PC-3 (cell line): ENCODE results near the gene DHX35. TPM values are rescaled to one million over a fixed set of nuclear protein-coding genes. Genes with fewer than 3 reads are reported as not detected.

ENCODE experiments used
- ATAC-seq: fragments of 200-7000 bp; cut with Tn5 transposase; 2 replicates; pipeline ENCODE4 v1.9.1; 2020; ENCODE audit warnings: mild to moderate bottlenecking, moderate library complexity
- BruUV-seq: library from RNA; stranded (reverse); fragments of 400-500 nt; replicated peaks from 2 replicates; lab custom pipeline; 2021; lab: Mats Ljungman, UMichigan
- CTCF ChIA-PET: fragments of 300-600 bp; sonication (Branson Sonifier 250); formaldehyde crosslinking; loops from one replicate; lab custom pipeline; 2022; ENCODE audit warnings: antibody characterized with exemption; lab: Charles Lee
- POLR2A ChIA-PET: fragments of 300-600 bp; sonication (Branson Sonifier 250); formaldehyde crosslinking; loops from one replicate; lab custom pipeline; 2022; ENCODE audit warnings: antibody characterized with exemption; ENCODE audit not compliant: unreplicated experiment; lab: Charles Lee
- DNase-seq: peaks from one replicate; pipeline ENCODE4 v3.0.0-alpha.2; 2015
- H2AFZ ChIP-seq: fragments of 300-600 bp; sonication (generic); 2 replicates; pipeline ENCODE4 v1.6.0; 2016; ENCODE audit warnings: antibody characterized with exemption, low read length
- H3F3A ChIP-seq: fragments of 300-600 bp; sonication (generic); one replicate; pipeline ENCODE4 v1.6.0; 2017; ENCODE audit warnings: antibody characterized with exemption, low read length, control low read depth, mild to moderate bottlenecking; ENCODE audit not compliant: unreplicated experiment
- H3K27ac ChIP-seq: fragments of 300-600 bp; sonication (generic); 2 replicates; pipeline ENCODE4 v1.5.1; 2016; ENCODE audit warnings: mild to moderate bottlenecking, low read length
- H3K27me3 ChIP-seq: fragments of 300-600 bp; sonication (generic); 2 replicates; pipeline ENCODE4 v1.6.1; 2016; ENCODE audit warnings: low read length, mixed read lengths
- H3K36me3 ChIP-seq: fragments of 300-600 bp; sonication (generic); 2 replicates; pipeline ENCODE4 v1.6.1; 2016; ENCODE audit warnings: low read depth, mixed run types, low read length, mixed read lengths
- H3K4me1 ChIP-seq: fragments of 300-600 bp; sonication (generic); 2 replicates; pipeline ENCODE4 v1.5.1; 2016; ENCODE audit warnings: low read length; ENCODE audit not compliant: insufficient read depth
- H3K4me2 ChIP-seq: fragments of 300-600 bp; sonication (generic); 2 replicates; pipeline ENCODE4 v1.6.0; 2016; ENCODE audit warnings: low read length
- H3K4me3 ChIP-seq: fragments of 300-600 bp; sonication (generic); 2 replicates; pipeline ENCODE4 v1.5.1; 2016; ENCODE audit warnings: mild to moderate bottlenecking, low read length, mixed read lengths
- H3K79me2 ChIP-seq: fragments of 300-600 bp; sonication (generic); 2 replicates; pipeline ENCODE4 v1.6.1; 2017; ENCODE audit warnings: low read length, mixed read lengths
- H3K9ac ChIP-seq: fragments of 300-600 bp; sonication (generic); 2 replicates; pipeline ENCODE4 v1.6.0; 2016; ENCODE audit warnings: mild to moderate bottlenecking, low read length
- H3K9me2 ChIP-seq: fragments of 300-600 bp; sonication (generic); replicated peaks from 2 replicates; pipeline ENCODE4 v1.6.1; 2016; ENCODE audit warnings: mixed run types, low read length, mixed read lengths
- H3K9me3 ChIP-seq: fragments of 300-600 bp; sonication (generic); 2 replicates; pipeline ENCODE4 v1.6.1; 2016; ENCODE audit warnings: low read length, mixed read lengths
- H4K20me1 ChIP-seq: fragments of 300-600 bp; sonication (generic); 2 replicates; pipeline ENCODE4 v1.6.1; 2016; ENCODE audit warnings: low read length, mixed read lengths
- EZH2 ChIP-seq: fragments of 300-600 bp; sonication (generic); IDR thresholded peaks from one replicate; pipeline ENCODE4 v1.6.1; 2017; ENCODE audit warnings: antibody characterized with exemption, mild to moderate bottlenecking, low read length; ENCODE audit not compliant: unreplicated experiment
- EZH2phosphoT487 ChIP-seq: fragments of 300-600 bp; sonication (generic); IDR thresholded peaks from 2 replicates; pipeline ENCODE4 v1.6.1; 2018; ENCODE audit warnings: mild to moderate bottlenecking, antibody characterized with exemption, low read length, borderline replicate concordance
- intact Hi-C: fragments of 100-400 bp; cut with micrococcal nuclease; formaldehyde crosslinking; loops from 2 replicates; pipeline ENCODE4 v1.9.0; 2023
- total RNA-seq: library from RNA; depleted of rRNA; stranded (reverse); fragments of >200 nt; gene quantifications from 2 replicates; pipeline ENCODE4 v1.2.3, GENCODE V29; 2014
- TF ChIP-seq, protein P1 (sequence below): fragments of 300-600 bp; sonication (generic); conservative IDR thresholded peaks from 2 replicates; pipeline ENCODE4 v1.5.1; 2017; ENCODE audit warnings: antibody characterized with exemption, low read depth, mild to moderate bottlenecking, low read length

DHX35 gene
- total RNA-seq, 1 experiment from 2014 or later: 12.0 TPM

DNA sequence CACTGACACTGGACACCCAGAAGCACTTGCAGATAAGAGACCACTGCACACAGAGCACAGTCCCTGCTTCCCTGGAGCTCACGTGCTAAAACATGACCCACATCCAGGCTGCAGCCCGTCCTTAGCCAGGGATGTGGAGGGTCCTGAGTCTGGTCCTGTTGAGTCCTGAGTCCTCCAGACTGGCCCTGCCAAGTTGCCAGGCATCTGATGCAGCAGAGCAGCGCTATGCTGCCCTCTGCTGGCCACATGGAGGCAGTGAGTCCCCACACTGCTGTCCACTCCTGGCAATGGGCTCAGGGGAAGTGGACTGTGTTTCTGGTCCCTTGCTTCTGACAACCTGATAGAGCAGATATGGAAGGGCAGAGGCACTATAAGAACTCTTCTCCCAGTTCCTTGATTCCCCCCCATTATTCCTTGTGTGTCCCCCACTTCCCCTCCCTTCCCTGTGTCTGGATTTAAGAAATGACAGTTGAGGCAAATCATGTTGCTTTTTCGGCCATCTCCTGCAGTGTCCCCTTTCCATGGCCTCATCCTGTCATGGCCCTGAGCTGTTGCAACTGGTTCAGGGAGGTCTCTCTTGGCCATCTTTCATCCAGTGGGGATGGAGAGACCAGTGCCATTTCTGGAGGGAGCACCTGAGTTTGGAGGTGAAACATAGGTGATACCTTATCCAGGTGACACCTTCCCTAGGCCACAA is 86.0 kb downstream of the DHX35 start:
- BruUV-seq: no TSS peak
- no peaks in the 10 kb centered on the region for H3F3A ChIP-seq
- CTCF ChIA-PET: interaction anchor here (0.6 to 0.8 kb wide), 2 partner anchors 13 to 29 kb away, joined by 3 to 4 read pairs; no protein-coding TSS in a partner anchor

DNA sequence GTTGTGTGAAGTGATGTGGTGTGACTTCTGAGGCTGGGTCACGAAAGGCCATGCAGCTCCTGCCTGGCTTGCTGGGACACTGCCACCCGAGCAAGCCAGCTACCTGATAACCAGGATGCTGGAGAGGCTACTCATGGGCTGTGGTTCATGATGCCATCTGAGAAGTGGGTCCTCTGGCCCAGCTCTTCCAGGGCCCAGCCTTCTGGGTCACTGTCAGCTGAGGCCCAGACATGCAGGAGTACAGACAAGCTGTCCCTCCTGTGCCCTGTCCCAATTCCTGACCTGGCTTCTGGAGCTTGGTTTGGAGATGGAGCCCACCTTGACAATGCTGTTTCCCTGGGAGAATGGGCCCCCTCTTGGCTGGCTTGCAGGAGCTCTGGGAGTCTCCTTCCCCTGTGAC is 87.0 kb downstream of the DHX35 start:
- Histone ChIP-seq H3K9me2 (no peaks in the 10 kb centered on the region), H3K36me3 (no peaks in the 10 kb centered on the region), H3K9me3 (no peaks in the 10 kb centered on the region), H3K4me1 (0 out of 2 replicates have a peak, but pooled peaks cover 4% of the 10 kb centered on the region), H3K79me2 (no peaks in the 10 kb centered on the region), H3K9ac (peak overlapping the region; percentile 76; the same call in 1 of the 2 replicates), H3K4me3 (peak overlapping the region; percentile 87; the same call in 1 of the 2 replicates), H2AFZ (peak overlapping the region; percentile 98; the same call in 1 of the 2 replicates), H3K27ac (no peak overlapping the region), H3K4me2 (peak overlapping the region; percentile 100; the same call in 1 of the 2 replicates), H3K27me3 (no peaks in the 10 kb centered on the region), H3F3A (no peaks in the 10 kb centered on the region), H4K20me1 (no peaks in the 10 kb centered on the region)
- BruUV-seq: no TSS peak
- intact Hi-C loops: loop anchor here (5.0 kb wide), 1 partner anchor 402 kb away; no protein-coding TSS in a partner anchor
- DNase-seq: no peak
- CTCF ChIA-PET: interaction anchor here (0.7 to 1.8 kb wide), 4 partner anchors 32 to 123 kb away, joined by 3 to 6 read pairs (median 5); partner anchors contain the start of genes DHX35 and FAM83D
- no peak for ATAC-seq
- POLR2A ChIA-PET: interaction anchor here (0.6 kb wide), 1 partner anchor 33 kb away, joined by 5 read pairs; no protein-coding TSS in a partner anchor
- TF ChIP-seq, protein P1, sequence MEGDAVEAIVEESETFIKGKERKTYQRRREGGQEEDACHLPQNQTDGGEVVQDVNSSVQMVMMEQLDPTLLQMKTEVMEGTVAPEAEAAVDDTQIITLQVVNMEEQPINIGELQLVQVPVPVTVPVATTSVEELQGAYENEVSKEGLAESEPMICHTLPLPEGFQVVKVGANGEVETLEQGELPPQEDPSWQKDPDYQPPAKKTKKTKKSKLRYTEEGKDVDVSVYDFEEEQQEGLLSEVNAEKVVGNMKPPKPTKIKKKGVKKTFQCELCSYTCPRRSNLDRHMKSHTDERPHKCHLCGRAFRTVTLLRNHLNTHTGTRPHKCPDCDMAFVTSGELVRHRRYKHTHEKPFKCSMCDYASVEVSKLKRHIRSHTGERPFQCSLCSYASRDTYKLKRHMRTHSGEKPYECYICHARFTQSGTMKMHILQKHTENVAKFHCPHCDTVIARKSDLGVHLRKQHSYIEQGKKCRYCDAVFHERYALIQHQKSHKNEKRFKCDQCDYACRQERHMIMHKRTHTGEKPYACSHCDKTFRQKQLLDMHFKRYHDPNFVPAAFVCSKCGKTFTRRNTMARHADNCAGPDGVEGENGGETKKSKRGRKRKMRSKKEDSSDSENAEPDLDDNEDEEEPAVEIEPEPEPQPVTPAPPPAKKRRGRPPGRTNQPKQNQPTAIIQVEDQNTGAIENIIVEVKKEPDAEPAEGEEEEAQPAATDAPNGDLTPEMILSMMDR: no peak
- no peak for TF ChIP-seq EZH2
- TF ChIP-seq EZH2phosphoT487: no peak

More for the DNA sequence above, 86.0 kb downstream of the DHX35 start:
- Histone ChIP-seq H2AFZ (no peak overlapping the region), H3K9me3 (no peaks in the 10 kb centered on the region), H3K4me3 (no peak overlapping the region), H3K4me1 (0 out of 2 replicates have a peak, but pooled peaks cover 4% of the 10 kb centered on the region), H3K9me2 (no peaks in the 10 kb centered on the region), H3K9ac (no peak overlapping the region), H3K27ac (no peak overlapping the region), H3K79me2 (no peaks in the 10 kb centered on the region), H3K27me3 (no peaks in the 10 kb centered on the region), H3K36me3 (no peaks in the 10 kb centered on the region), H4K20me1 (no peaks in the 10 kb centered on the region), H3K4me2 (no peak overlapping the region)
- intact Hi-C loops: loop anchor here (1.0 to 5.0 kb wide), 2 partner anchors 122 to 401 kb away; partner anchors contain the start of gene FAM83D
- peak; percentile 83 for DNase-seq
- POLR2A ChIA-PET: no interaction called here
- ATAC-seq: peak; percentile 82
- TF ChIP-seq, protein P1: peak; percentile 94
- no peak for TF ChIP-seq EZH2phosphoT487
